SIG-M5 (cell line): ENCODE data around the gene EMC10.
"Not testable (repeated sequence)": the region's sequence is repeated elsewhere in the genome, so short reads cannot be mapped to it uniquely, and the experiment has no call there.

Experiments used
- DNase-seq: peaks from one replicate; lab custom pipeline; 2025; lab: John Stamatoyannopoulos, UW

The EMC10 gene

DNA sequence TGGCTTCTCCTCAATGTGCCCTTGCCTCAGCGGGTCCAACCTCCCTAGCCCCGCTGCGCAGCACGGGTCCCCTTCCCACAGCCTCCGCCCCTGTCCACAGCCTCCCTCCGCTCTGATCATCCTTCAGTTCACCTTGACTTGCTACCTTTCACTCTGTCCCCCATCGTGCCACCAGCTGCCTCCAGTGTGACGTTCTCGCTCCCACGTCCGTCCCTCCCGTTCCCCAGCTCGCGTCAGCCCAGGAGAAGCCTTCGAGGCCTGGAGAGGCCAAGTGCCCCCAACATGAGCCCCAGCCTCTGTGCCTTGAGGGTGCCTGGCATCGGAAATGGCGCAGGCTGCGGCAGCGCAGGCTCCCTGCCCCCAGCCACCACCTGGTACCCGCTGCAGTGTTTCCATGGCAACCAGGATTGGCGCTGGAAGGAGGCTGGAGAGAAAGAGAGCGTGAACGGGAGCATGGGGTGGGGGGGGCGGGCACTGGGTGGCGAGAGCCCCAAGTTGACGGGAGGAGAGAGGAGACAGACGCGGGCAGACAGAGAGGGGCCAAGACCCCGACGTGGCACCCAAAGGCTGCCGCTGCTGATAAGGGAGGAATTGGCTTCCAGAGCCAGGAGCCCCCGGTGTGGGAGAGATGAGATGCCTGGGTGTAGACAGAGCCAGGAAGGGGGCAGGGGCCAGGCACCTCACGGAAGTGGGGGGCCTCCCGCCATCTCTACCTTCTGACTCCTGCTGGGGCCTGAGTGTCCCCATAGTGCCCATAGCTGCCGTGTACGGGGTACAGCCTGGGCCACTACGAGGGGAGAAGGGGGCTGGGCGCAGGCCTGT, 38.2 kb downstream of the EMC10 start:
- no peak for DNase-seq

DNA sequence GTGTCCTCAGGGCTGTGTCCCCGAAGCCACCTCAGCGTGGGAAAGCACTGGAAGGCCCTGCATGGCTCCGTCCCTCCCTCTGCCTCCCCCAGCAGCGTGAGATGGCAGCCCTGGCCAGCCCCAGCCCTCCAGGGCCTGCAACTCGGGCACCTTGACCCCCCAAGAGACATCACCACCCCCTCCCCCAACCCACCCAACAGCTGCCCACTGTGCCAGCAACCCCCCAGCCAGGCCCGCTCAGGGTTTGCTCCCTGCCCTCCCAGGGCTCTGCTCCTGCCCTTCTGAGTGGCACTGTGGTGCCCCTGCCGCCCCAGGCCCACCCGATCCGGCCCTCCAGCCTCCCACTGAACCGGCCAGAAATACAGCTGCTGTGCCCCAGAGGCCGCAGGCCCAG, 38.9 kb downstream of the EMC10 start:
- no peak for DNase-seq

DNA sequence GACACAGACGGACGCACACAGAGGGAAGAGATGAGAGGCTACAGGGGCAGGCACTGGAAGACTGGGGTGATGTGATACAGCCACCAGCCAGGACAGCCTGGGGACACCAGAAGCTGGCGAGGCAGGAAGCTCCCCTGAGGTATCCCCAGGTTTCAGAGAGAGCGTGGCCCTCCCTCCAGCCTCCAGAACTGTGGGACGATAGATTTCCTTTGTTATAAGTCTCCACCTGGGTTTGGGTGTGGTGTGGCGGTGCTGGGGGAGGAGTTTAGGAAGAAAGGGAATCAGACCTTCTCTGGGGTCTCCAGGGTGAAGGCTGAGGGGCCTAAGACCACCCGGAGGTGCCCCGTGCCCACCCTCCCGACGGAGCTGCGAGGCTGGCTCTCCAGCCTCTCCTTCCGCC, 40.1 kb downstream of the EMC10 start:
- no peak for DNase-seq

DNA sequence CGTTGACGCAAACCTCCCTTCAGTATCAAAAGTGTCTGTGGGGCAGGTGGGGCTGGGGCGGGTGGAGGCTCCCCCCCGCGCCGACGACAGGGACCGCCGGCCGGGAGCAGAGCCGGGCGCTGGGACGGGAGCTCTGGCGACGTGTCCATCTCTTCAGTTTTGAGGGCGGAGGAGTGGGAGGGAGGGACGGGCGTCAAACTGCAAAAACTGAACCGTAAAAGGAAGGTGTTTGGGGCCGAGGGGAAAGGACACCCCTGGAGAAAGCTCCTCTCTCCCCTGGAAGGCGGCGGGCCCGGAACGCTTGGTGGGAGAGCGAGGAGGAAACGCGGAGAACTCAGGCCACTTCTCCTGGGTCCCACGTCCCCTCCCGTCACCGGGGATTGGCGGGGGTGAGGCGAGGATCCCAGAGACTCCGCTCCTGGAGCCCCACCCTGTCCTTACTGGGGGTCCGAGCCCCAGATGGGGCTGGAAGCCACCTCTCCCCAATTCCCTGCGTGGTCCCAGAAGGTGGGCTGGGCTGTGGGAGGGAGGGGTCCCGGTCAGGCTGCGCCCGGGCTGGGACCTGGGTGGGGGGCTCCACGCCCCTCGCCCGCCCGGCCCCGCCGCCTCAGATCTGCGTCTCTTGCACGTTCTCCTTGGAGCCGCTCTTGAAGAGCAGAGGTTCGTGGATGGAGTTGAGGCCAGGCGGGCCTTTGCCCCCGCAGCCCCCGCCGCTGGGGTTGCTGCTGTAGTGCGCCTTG, 40.8 kb downstream of the EMC10 start:
- no peak for DNase-seq

DNA sequence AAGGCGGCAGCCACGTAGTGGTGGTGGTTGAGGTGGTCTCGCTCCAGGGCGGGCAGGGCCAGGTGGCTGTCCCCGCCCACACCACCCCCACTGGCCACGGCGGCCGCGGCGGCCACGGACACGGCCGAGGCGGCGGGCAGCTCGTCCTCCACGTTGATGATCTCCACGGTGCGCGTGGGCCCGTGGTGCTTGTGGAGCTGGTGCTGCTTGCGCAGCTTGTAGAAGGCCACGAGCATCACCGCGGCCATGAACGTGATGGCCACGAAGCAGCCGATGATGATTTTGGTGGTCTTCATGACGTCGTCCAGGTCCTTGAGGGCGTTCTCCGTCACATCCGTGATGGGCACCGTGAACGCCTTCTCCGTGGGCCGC, 41.4 kb downstream of the EMC10 start:
- DNase-seq, result no peak

DNA sequence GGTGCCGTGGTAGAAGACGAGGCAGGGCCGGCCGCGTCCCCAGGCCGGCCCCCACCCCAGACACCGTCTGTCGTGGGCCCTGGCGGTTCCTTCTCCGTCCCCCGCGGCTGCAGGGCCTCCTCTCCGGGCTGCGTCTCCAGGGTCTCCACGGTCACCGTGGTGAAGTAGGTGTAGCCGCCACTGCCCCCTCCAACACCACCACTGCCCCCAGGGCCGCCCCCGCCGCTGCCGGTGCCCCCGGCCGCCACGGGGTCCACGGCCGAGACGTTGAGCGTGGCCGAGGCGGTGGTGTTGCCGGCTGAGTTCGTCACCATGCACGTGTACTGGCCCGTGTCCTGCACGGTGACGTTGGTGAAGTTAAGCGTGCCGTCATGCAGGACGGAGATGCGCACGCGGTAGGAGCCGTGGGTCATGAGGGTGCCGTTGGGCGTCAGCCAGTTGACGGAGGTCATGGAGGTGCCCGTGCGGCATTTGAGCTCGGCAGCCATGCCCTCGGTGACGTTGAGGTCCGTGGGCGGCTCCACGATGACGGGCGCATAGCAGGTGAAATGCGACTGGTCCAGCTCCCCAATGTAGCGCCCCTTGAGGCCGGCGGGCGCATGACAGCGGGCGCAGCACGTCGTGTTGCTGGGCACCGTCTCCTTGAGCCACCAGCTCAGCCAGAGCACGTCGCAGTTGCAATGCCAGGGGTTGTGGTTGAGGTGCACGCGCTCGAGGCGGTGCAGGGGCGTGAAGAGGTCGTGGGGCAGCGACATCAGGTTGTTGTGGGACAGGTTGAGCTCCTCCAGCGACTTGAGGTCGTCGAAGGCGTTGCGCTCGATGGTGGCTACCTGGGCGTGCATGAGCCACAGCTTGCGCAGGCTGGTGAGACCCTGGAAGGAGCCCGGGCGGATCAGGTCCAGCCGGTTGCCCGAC, 42.0 kb downstream of the EMC10 start:
- DNase-seq, result no peak

DNA sequence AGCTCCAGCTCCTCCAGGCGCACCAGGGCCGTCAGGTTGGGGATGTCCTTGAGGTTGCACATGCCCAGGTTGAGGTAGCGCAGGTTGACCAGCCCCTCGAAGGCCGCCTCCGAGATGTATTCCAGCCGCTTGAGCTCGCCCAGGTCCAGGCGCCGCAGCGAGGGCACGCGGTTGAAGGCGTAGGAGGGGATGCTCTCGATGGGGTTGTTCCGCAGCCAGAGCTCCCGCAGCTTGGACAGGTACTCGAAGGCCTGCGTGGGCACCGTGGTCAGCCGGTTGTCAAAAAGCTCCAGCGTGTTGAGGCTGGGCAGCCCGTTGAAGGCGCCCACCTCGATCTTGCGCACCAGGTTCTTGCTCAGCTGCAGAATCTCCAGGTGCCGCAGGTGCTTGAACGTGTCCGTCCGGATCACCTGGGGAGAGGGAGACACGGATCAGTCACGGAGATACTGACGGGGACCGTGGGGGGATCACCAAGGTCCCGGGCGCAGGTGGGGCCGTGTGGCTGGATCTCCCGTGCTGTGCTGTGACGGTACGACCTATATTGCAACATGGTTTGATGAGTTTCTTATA, 42.8 kb downstream of the EMC10 start:
- no peak for DNase-seq

DNA sequence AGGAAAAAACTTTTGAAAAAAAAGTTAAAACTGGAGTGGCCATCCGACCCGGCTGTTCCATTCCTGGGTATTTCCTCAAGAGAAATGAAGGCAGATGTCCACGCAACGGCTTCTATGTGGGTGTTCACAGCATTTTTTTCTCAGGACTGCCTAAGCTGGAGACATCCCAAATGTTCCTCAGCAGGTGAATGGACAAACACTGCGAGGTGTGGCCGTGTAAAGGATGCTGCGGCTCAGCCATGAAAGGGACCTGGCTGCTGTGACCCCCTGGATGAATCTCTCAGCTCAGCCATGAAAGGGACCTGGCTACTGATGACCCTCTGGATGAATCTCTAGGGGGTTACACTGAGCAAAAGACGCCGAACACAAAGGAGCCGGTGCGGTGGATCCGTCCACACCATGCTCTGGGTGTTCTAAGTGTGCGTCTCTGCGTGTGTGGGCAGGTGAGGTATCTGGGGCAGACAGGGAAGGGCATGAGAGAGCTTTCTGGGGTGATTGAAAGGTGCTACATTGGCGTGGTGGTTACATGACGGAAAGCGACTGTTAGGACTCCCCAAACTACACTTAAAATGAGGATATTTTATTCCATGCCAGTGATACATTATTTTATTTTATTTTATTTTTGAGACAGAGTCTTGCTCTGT, 44.6 kb downstream of the EMC10 start:
- no peak for DNase-seq

DNA sequence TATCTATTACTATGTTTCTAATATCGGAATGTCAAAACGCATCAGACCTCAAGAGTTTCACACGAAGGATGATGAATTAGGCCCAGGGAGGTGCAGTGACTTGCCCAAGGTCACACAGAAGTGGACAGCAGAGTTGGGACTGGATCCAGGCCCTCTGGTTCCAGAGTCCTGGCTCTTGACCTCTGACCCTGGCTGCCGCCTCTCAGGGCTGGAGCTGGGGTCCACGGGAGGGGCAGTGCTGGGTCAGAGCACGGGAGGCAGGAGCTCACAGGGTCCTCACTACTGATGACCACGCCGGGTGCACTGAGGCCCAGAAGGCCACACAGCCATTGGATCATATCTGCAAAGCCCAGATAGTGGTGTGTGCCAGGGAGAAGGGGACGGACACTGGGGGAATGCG, 46.6 kb downstream of the EMC10 start:
- DNase-seq, result no peak

DNA sequence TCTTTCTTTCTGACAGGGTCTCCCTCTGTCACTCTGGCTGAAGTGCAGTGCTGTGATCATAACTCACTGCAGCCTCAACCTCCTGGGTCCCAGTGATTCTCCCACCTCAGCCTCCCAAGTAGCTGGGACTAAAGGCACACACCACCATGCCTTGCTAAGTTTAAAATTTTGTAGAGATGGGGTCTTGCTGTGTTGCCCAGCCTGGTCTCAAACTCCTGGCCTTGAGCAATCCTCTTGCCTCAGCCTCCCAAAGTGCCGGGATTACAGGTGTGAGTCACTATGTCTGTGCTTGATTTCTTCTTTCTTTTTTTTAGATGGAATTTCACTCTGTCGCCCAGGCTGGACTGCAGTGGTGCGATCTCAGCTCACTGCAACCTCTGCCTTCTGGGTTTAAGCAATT, 51.7 kb downstream of the EMC10 start:
- not testable (repeated sequence) for DNase-seq

DNA sequence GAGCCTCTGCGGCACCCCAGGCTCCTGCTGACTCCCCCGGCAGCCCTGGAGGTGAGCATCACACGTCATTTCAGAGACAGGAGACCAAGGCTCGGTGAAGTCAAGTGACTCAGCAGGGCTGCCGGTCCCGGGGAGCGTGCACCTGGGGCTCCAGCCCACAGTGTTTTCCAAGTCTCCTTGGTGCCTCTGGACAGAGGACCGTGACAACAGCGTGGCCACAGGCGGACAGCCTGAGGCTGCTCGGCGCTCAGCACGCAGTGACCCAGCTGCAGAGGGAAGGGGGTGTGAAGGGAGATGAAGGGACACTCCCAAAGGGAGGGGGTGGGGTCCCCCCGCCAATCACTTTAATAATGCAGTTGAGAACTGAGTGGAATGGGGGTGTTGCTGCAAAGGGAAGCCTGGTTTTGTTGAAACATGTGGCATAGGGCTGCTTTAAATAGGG, 54.9 kb downstream of the EMC10 start:
- DNase-seq, result no peak

DNA sequence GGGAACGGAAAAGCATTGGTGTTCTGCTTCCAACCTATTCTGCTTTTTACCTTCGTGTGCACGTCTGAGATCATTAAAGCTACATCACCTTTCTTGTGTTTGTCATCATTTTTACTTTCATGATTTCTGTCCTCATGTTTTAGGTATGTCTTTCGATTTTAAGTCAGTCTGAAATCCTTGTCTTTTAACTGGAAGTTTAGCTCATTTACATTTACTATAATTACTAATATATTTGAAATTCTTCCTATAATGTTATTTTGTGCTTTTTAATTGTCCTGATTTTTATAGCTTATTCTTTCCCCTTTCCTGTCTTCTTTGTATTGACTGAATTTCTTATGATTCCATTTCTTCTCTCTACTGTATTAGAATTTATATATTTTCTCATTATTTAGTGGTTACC, 56.6 kb downstream of the EMC10 start:
- DNase-seq, result no peak

DNA sequence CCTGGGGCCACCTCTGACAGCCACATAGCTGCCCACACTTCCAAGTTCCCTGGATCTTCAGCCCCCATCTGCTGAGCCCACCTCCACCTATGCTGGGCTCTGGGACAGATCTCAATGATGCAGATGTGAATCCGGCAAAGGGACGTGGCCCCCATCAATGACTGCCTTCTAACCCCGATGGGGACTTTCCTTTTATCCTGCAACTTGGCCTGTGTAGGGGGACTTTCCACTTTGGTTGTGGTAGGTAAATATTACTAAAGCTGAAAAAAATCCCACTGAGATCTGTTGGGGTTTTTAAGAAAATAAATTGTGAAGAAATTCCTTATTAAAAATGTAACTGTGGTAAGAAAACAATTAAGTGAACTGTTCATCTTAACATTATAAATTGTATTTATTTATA, 58.2 kb downstream of the EMC10 start:
- DNase-seq, result no peak

DNA sequence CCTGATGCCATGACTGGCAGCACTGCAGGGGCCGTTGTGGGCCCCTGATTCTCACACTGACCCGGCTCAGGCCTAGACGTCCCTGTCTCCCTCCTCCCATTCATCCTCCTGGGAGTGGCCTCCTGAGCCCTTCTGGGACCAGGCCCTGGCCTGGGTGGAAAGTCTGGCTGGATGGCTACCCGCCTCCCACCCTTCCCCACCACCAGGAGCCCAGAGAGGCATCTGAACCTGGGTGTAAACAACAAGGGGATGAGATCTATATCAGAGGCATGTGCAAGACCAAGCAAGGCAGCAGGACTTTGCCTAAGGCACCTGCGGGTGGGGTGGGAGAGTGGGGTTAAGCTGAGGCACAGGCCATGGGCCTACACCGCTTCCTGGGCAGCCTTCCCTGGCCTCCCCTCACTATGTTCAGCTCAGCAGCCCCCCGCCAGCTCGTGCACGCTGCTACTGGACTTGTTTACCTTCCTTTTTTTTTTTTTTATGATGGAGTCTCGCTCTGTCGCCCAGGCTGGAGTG, 59.4 kb downstream of the EMC10 start:
- no peak for DNase-seq

DNA sequence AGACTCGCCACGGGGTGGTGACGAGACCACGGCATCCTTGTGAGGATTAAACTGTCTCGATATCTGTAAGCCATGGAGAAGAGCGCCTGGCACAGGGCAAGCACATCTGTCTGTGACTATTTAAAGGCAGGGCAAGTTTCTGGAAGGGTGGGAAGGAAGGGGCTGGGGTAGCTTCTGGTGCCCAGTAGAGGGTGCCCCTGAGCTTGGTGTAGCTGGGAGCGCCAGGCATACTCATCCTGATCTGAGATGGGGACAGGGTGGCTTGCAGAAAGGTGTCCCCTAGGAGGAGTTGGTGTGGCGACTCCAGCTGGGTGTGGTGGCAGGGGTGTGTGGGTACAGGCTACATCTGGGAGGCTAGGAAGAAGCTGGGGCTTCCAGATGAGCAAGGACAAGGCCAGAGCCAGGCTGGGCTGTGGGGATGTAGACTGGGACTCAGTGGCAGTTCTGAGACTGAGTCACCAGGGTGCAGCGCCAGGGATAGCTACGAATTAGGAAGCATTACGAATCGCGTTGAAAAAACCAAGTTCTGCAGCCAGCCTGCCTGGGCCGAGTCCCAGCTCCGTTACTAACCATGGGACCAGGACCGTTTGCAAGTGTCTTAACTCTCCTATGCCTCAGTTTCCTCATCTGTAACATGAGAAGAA, 60.5 kb downstream of the EMC10 start:
- no peak for DNase-seq

DNA sequence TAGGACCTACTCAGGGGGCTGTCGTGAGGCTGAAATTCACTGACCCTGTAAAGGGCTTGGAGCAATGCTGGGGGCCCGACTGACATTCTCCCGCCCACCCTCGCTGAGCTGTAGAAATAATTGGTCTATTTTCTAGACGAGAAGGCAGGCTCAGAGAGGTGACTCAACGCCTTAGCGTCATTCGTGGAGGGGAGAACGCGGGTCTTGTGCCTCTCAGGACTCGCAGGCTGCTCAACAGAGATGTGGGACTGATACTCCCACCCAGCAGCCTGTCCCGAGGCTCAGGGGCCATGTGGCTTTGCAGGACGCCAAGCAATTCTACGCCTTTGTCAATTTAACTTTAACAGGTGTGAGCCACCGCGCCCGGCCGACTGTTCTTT, 61.0 kb downstream of the EMC10 start:
- DNase-seq, result no peak

DNA sequence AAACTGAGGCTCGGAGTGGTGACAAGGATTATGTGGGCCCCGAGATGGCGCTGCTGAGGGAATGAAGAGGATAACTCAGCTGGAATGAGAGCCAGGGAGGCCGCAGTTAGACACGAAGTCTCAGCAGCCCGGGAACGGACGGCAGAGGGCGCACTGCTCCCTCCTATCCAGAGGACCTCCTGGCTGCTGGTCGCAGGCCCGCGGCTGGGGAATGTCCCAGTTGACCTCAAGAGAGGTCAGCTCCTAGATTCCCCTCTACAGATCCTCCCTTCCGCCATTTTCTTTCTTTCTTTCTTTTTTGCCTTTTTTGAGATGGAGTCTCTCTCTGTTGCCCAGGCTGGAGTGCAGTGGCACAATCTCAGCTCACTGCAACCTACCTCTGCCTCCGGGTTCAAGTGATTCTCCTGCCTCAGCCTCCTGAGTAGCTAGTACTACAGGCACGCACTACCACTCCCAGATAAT, 61.5 kb downstream of the EMC10 start:
- no peak for DNase-seq
